Measurements from ENCODE around the gene DHRSX.
"Not testable (repeated sequence)": the region's sequence is repeated elsewhere in the genome, so short reads cannot be mapped to it uniquely, and the experiment has no call there.

DHRSX gene

GRCh38 chrX:2387614-2388239 is 113.0 kb downstream of the DHRSX start:
- peak; percentile 10 for DNase-seq

DNA sequence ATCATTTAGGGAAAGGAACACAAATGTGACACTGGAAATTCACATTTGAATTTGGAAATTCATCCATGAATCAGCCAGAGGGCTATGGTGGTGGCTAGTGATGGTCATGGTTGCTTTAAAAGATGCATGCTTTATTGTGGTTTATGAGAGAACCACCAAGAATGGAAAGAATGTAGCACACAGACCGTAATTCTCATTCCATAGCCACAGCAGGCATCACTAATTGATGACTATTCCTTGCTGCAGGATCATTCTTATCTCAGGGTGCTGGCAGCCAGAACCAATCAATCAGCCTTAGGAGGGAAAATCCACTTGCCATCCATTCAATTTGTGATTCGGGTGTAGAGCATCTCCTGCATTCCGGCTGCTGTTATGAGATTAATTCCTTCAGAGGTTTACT is 115.6 kb downstream of the DHRSX start:
- no peak for DNase-seq

DNA sequence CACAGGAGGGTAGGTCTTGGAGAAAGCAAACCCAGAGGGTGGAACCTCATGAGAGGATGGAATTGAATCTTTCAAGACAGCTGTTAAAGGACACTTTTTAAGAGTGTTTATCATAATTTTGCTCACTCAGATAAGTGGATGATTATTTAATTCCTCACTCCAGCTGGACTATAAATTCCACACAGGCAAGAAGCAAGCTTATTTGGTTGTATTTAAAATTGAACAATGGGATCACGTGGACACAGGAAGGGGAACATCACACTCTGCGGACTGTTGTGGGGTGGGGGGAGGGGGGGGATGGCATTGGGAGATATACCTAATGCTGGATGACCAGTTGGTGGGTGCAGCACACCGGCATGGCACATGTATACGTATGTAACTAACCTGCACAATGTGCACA is 116.3 kb downstream of the DHRSX start:
- no peak for DNase-seq

DNA sequence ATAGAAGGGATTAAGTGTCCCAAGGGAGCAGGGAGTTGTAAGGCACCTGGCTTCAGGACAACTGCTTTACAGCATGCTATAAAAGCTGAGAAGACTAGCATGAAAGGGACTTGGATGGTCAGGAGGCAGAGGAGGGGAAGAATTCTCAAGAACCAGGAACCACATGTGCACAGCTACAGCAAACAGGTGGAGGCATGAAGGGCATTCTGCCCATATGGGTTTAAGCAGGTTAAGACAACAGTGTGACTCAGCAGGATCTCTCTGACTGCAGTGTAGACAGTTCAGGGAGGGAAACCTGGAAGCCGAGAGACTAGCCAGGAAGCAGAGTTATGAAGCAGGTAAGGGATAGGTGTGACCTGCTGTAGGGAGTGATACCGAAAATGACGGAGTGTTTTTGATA is 117.0 kb downstream of the DHRSX start:
- DNase-seq: no peak

DNA sequence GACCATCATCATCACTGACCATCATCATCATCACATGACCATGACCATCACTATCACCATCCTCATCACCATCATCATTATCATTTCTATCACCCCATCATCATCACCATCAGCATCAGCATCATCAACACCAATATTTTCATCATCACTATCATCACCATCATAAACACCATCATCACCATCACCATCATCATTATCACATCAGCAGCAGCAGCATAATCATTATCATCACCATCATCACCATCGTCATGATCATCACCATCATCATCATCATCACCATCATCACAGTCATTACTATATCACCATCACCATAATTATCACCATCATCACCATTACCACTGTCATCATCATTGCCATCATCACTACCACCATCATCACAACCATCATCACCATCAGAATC is 117.6 kb downstream of the DHRSX start:
- DNase-seq: no peak

- not testable (repeated sequence) for DNase-seq
These were observed 118.2 kb downstream of the DHRSX start for GRCh38 chrX:2382433-2383048.

- no peak for DNase-seq
These were observed 124.6 kb downstream of the DHRSX start for GRCh38 chrX:2376166-2376565.

- no peak for DNase-seq
These were observed 126.7 kb downstream of the DHRSX start for GRCh38 chrX:2374086-2374485.

DNA sequence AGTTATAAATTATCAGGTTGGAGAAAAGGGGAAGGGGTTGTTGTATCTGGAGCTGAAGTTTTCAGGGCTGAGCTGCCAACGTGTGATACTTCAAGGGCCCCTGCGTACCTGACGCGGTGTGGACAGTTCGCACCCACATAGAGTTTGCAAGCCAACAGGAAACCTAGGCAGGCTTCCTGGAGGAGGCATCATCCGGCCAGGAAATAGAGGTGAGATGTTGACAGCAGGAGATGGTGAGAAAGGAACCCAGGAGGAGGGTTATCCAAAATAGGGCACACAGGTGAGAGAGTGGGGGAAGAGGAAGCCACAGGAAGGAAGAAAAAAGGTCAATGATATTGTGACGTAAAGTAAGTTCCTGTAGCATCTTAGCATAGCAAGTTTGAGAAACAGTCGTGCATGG is 127.2 kb downstream of the DHRSX start:
- no peak for DNase-seq

DNA sequence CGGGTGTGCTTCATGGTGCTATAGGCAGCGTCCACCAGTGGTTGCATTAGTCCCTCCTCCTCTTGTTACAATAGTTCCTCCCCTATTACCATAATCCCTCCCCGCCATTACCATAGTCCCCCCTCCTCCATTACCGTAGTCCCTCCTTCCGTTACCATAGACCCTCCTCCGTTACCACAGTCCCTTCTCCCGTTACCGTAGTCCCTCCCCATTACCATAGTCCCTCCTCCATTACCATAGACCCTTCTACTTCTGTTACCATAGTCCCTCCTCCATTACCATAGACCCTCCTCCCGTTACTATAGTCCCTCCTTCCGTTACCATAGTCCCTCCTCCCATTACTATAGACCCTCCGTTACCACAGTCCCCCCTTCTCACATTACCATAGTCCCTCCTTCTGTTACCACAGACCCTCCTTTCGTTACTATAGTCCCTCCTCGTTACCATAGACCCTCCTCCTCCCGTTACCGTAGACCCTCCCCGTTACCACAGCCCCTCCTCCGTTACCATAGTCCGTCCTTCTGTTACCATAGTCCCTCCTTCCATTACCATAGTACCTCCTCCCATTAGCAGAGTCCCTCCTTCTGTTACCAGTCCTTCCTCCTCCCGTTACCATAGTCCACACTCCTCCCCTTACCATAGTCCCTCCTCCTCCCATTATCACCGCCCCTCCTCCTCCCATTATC is 129.6 kb downstream of the DHRSX start:
- no peak for DNase-seq

DNA sequence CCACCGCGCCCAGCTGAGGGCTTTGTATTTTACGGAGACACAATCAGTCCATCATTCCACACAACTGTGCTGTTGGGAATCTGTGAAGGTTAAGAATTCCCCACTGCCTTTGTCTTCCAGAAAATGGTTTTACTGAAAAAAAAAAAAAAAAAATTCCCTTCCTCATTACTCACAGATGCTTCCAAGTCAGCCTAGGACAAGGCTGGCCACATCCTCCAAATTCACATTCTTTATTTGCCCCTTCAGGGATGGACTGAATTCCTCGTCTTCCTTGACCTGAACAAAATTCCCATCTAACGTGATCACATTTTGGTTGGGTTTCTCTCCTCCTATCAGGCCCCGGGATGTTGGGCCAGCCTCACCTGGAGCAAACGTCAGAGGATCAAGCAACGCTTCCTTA is 130.3 kb downstream of the DHRSX start:
- DNase-seq: no peak

GRCh38 chrX:2369206-2369605 is 131.6 kb downstream of the DHRSX start:
- DNase-seq: no peak

DNA sequence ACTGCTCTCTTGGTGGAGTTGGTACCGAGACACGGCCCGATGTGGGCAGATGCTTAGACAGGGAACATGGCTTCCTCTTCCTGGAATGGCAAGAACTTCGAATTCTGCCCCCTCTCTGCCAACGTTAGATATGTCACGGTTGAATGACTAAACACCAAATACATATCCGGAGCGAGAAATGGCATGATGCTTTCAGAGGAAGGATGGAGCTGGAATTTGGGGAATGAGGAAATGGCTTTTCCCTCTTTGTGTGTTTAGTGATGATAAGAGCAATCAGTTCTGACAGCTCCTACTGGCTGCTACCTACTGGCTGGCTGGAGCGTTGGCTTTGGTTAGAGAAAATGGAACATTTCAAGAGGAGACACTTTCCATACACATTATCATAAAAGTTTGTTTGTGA is 140.0 kb downstream of the DHRSX start:
- no peak for DNase-seq

DNA sequence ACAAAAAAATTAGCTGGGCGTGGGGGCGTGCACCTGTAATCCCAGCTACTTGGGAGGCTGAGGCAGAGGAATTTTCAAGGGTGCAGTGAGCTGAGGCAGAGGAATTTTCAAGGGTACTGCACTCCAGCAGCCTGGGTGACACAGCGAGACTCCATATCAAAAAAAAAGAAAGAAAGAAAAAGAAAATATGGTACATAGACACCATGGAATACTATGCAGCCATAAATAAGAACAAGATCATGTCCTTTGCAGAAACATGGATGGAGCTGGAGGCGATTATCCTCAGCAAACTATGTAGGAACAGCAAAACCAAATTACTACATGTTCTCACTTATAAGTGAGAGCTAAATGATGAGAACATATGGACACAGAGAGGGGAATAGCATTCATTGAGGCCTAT is 141.3 kb downstream of the DHRSX start:
- not testable (repeated sequence) for DNase-seq

- no peak for DNase-seq
These were observed 148.5 kb downstream of the DHRSX start for GRCh38 chrX:2351999-2352995.

DNA sequence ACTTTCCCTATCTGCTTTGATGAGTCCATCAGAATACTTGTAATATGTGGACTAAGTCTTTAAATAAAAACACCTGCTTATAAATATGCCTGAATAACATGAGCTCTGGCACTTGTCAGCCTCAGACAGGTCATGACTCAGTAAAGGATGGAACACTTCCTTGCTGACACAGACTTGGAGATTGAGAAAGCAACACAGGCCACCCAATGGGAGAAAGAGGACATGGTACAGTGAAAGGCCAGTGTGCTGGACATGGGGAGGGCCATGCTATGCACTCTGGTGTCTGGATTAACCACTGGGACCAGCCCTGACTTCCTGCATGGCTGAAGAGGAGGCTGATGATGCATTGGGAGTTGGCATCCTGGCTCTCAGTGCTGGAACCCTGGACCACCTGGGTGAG is 149.5 kb downstream of the DHRSX start:
- DNase-seq: no peak

DNA sequence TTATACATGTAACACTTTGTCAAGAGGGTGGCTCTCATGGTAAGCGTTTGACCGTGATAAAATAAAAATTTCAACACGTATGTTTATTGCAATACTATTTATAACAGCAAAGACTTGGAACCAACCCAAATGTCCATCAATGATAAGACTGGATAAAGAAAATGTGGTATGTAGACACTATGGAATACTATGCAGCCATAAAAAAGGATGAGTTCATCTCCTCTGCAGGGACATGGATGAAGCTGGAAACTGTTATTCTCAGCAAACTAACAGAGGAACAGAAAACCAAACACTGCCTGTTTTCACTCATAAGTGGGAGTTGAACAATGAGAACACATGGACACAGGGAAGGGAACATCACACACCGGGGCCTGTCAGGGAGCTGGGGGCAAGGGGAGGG is 150.1 kb downstream of the DHRSX start:
- not testable (repeated sequence) for DNase-seq

GRCh38 chrX:2350036-2350435 is 150.7 kb downstream of the DHRSX start:
- not testable (repeated sequence) for DNase-seq

DNA sequence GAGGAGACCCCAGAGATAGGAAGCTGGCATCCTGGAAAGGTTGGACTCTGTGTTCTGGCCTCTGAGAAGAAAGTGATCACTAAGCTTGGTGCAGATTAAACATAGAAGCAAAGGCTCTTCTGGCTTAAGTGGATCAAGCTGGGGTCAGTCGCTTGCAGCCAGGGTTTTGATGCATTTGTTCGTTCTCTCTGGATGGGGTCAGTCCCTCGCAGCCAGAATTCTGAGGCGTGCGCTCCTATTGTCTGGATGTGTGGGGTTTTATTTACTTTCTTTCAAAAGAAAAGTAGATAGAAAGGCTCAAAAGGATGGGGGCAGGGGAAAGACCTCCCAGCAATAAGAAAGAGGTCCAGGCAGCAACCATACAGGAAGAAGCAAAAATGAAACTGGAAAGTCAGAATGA is 152.6 kb downstream of the DHRSX start:
- DNase-seq: no peak

GRCh38 chrX:2346158-2346557 is 154.6 kb downstream of the DHRSX start:
- no peak for DNase-seq

- DNase-seq: no peak
These were observed 155.2 kb downstream of the DHRSX start for GRCh38 chrX:2345562-2345961.

GRCh38 chrX:2343413-2343812 is 157.4 kb downstream of the DHRSX start:
- no peak for DNase-seq

DNA sequence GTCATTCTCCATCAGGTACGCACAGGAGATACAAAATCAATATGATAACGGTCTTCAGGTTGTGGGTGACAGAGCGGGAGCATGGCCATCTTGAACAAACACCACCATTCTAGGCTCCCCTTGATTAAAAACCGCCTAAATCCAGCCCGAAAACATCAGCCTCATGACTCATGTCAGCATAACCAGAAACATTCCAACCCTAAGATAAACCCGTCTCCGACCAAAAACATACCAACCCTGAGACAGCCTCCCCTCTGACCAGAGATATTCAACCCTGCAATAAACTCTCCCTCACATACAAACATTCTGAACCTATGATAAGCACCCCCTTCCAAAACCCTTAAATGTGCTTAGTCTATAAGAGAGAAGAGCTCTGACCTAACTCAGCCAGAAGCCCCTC is 157.9 kb downstream of the DHRSX start:
- no peak for DNase-seq

All from hematopoietic multipotent progenitor cell treated with erythropoietin and hydrocortisone succinate and interleukin-3 and kit ligand, for 6 days (in vitro differentiated cells).